Ishikawa (cell line): ENCODE results near the gene HTR3E.
A peak's percentile ranks its signal among the peaks of the same experiment; 100 is the strongest.

ENCODE experiments used
- CEBPB ChIP-seq: IDR thresholded peaks from 2 replicates; pipeline ENCODE4 v1.6.1; 2012
- CREB1 ChIP-seq: IDR thresholded peaks from 2 replicates; pipeline ENCODE4 v1.6.1; 2012; ENCODE audit warnings: low read depth
- EGR1 ChIP-seq: IDR thresholded peaks from 2 replicates; pipeline ENCODE4 v1.6.1; 2012
- EP300 ChIP-seq: IDR thresholded peaks from 2 replicates; pipeline ENCODE4 v1.6.1; 2012; ENCODE audit warnings: borderline replicate concordance
- FOXM1 ChIP-seq: IDR thresholded peaks from 2 replicates; pipeline ENCODE4 v1.6.1; 2012; ENCODE audit warnings: low read depth, borderline replicate concordance
- MAX ChIP-seq: IDR thresholded peaks from 2 replicates; pipeline ENCODE4 v1.6.1; 2012
- NFIC ChIP-seq: IDR thresholded peaks from 2 replicates; pipeline ENCODE4 v1.6.1; 2012
- RAD21 ChIP-seq: IDR thresholded peaks from 2 replicates; pipeline ENCODE4 v1.6.1; 2012; ENCODE audit warnings: low read depth
- REST ChIP-seq: IDR thresholded peaks from 2 replicates; pipeline ENCODE4 v1.6.1; 2012; ENCODE audit warnings: low read depth, mild to moderate bottlenecking
- TAF1 ChIP-seq: IDR thresholded peaks from 2 replicates; pipeline ENCODE4 v1.6.1; 2012; ENCODE audit warnings: low read depth, mild to moderate bottlenecking
- TCF12 ChIP-seq: IDR thresholded peaks from 2 replicates; pipeline ENCODE4 v1.6.1; 2012; ENCODE audit warnings: low read depth
- TEAD4 ChIP-seq: IDR thresholded peaks from 2 replicates; pipeline ENCODE4 v1.6.1; 2012
- USF1 ChIP-seq: IDR thresholded peaks from 2 replicates; pipeline ENCODE4 v1.6.1; 2012
- YY1 ChIP-seq: IDR thresholded peaks from 2 replicates; pipeline ENCODE4 v1.6.1; 2012; ENCODE audit warnings: low read depth
- ZBTB7A ChIP-seq: IDR thresholded peaks from 2 replicates; pipeline ENCODE4 v1.6.1; 2012; ENCODE audit warnings: low read depth

The HTR3E gene

GRCh38 chr3:184148076-184148475 is 51.2 kb downstream of the HTR3E start:
- TF ChIP-seq REST (no peak), CEBPB (no peak), YY1 (no peak), EP300 (no peak), CREB1 (no peak)

GRCh38 chr3:184149123-184149522 is 52.3 kb downstream of the HTR3E start:
- TF ChIP-seq REST (no peak), EGR1 (no peak), TAF1 (no peak), USF1 (no peak), FOXM1 (no peak), CREB1 (no peak), NFIC (no peak)

GRCh38 chr3:184149770-184150169 is 52.9 kb downstream of the HTR3E start:
- TF ChIP-seq RAD21 = peak; percentile 21; the same call in 1 of the 2 replicates

- TF ChIP-seq EP300 (peak; percentile 52), ZBTB7A (no peak), USF1 (no peak), CEBPB (no peak), NFIC (no peak), REST (no peak), YY1 (no peak), TEAD4 (no peak), TCF12 (no peak), FOXM1 (no peak), RAD21 (no peak), TAF1 (peak; percentile 45; the same call in 1 of the 2 replicates), EGR1 (no peak), CREB1 (no peak), MAX (peak; percentile 77)
Measured at GRCh38 chr3:184154885-184155643, 58.2 kb downstream of the HTR3E start, which contains the start of gene DVL3. Gene DVL3, plus strand, starts transcription at chr3:184155377. Its CDS starts 259 bp downstream, at chr3:184155636.
